ENCODE measurements around the gene ACAP3. TPM values are rescaled to one million over a fixed set of nuclear protein-coding genes. Genes with fewer than 3 reads are reported as not detected.

Gene ACAP3
- total and polyA plus RNA-seq, 2 of the 4 experiments (the other 2 are of a cell fraction), result 13.3 to 58.2 TPM

- DNase-seq, result no peak
- Histone ChIP-seq H4K5ac (ENCODE audit: low read depth, low read length) (no peak overlapping the region), H3K14ac (replicated peaks; ENCODE audit: low read depth, low read length) (no peak overlapping the region), H4K91ac (ENCODE audit: insufficient read depth, low read depth, low read length) (no peak overlapping the region), H3K79me1 (ENCODE audit: low read depth in 1 of 2, low read length in 2 of 2) (peaks cover 16 to 58% of the 10 kb centered on the region in 2 experiments), H2BK15ac (ENCODE audit: low read depth, low read length) (no peak overlapping the region), H3K4me3 (ENCODE audit: insufficient read depth, low read depth, low read length) (no peak overlapping the region), H4K20me1 (ENCODE audit: insufficient read depth, low read length) (peaks cover 57% of the 10 kb centered on the region), H3K9me1 (ENCODE audit: insufficient read depth, low read length) (peaks cover 4% of the 10 kb centered on the region), H3K9me3 (ENCODE audit: control insufficient read depth, insufficient read depth, low read length) (no peaks in the 10 kb centered on the region), H2BK5ac (ENCODE audit: low read depth, low read length, poor library complexity, severe bottlenecking) (no peak overlapping the region), H2AFZ (replicated peaks; ENCODE audit: low read length, poor library complexity) (peak overlapping the region; percentile 58), H4K8ac (ENCODE audit: low read depth in 2 of 2, low read length in 2 of 2) (no peak overlapping the region), H3K18ac (ENCODE audit: low read depth, low read length) (no peak overlapping the region), H3K27me3 (ENCODE audit: control insufficient read depth, insufficient read depth, low read length) (no peaks in the 10 kb centered on the region), H3K23ac (ENCODE audit: low read depth, low read length) (no peak overlapping the region), H3K56ac (ENCODE audit: extremely low read depth, insufficient read depth, low read length) (no peak overlapping the region), H3K36me3 (ENCODE audit: control insufficient read depth, insufficient read depth, low read length) (peaks cover 72% of the 10 kb centered on the region), H3K9ac (ENCODE audit: low read depth, low read length) (no peak overlapping the region), H2AK9ac (replicated peaks; ENCODE audit: low read depth, low read length, poor library complexity) (peak overlapping the region; percentile 72), H2BK20ac (ENCODE audit: low read depth, low read length) (no peak overlapping the region), H3K4me2 (ENCODE audit: low read depth, low read length) (no peak overlapping the region), H2BK120ac (ENCODE audit: low read depth, low read length) (no peak overlapping the region), H3K27ac (ENCODE audit: insufficient read depth, low read length) (no peak overlapping the region), H3K4me1 (ENCODE audit: control insufficient read depth, insufficient read depth, low read length) (peaks cover 8% of the 10 kb centered on the region; the same call in 1 of the 2 replicates), H3K4ac (ENCODE audit: low read depth, low read length) (no peak overlapping the region), H2AK5ac (ENCODE audit: low read depth, low read length) (no peak overlapping the region)
- ChIA-PET CTCF (no interaction called here), POLR2A (ENCODE audit: unreplicated experiment) (no interaction called here)
- no peak for TF ChIP-seq SMC3 (IDR thresholded peaks at IDR 0.05; ENCODE audit: low read depth, low read length)
- TF ChIP-seq FOS (IDR thresholded peaks at IDR 0.05; ENCODE audit: low read depth, low read length), result no peak
- TF ChIP-seq CEBPB (IDR thresholded peaks at IDR 0.05; ENCODE audit: low read depth, low read length), result no peak
- no peak for TF ChIP-seq USF2 (IDR thresholded peaks at IDR 0.05; ENCODE audit: low read depth, low read length)
- TF ChIP-seq RFX5 (IDR thresholded peaks at IDR 0.05; ENCODE audit: low read depth, low read length), result no peak
- TF ChIP-seq NFE2L2 (IDR thresholded peaks at IDR 0.05; ENCODE audit: low read depth, low read length), result no peak
- no peak for TF ChIP-seq MAZ (IDR thresholded peaks at IDR 0.05; ENCODE audit: borderline replicate concordance, low read depth, low read length)
- no peak for TF ChIP-seq MAFK (IDR thresholded peaks at IDR 0.05; ENCODE audit: low read depth, low read length)
- no peak for TF ChIP-seq BHLHE40 (IDR thresholded peaks at IDR 0.05; ENCODE audit: low read depth, low read length)
- TF ChIP-seq ELK1 (IDR thresholded peaks at IDR 0.05; ENCODE audit: borderline replicate concordance, low read depth, low read length), result no peak
- no peak for TF ChIP-seq CHD1 (IDR thresholded peaks at IDR 0.05; ENCODE audit: low read depth, low read length)
- TF ChIP-seq RCOR1 (IDR thresholded peaks at IDR 0.05; ENCODE audit: insufficient replicate concordance, low read length), result no peak
- no peak for TF ChIP-seq POLR2A (IDR thresholded peaks at IDR 0.05; ENCODE audit: low read depth, low read length)
- TF ChIP-seq RAD21 (IDR thresholded peaks at IDR 0.05; ENCODE audit: low read length), result no peak
- TF ChIP-seq CTCF (conservative IDR thresholded peaks at IDR 0.05; ENCODE audit: low read depth, low read length), result no peak
- no peak for TF ChIP-seq MXI1 (IDR thresholded peaks at IDR 0.05; ENCODE audit: borderline replicate concordance, low read depth, low read length)
- dilution Hi-C loops (cut with HindIII; ENCODE audit: low sequenced_read_pairs, unreplicated experiment) (no loop called here), intact Hi-C loops (cut with micrococcal nuclease) (no loop called here), in situ Hi-C loops (cut with MboI; ENCODE audit: low sequenced_read_pairs) (no loop called here)
- WGBS, 2 experiments (ENCODE audit: extremely low coverage in 2 of 2, insufficient read length in 1 of 2), result 94% methylated on average over 14 of the region's 23 CpGs; no CpG with 5 or more reads in 1 of the 2 experiments
- no peak for ATAC-seq (ENCODE audit: low read depth)
- no TSS peak for BruUV-seq (replicated peaks)
Observed at GRCh38 chr1:1314678-1315335, 7.1 kb upstream of the ACAP3 start.
